ENCODE results near the gene EXOSC10.

DNA sequence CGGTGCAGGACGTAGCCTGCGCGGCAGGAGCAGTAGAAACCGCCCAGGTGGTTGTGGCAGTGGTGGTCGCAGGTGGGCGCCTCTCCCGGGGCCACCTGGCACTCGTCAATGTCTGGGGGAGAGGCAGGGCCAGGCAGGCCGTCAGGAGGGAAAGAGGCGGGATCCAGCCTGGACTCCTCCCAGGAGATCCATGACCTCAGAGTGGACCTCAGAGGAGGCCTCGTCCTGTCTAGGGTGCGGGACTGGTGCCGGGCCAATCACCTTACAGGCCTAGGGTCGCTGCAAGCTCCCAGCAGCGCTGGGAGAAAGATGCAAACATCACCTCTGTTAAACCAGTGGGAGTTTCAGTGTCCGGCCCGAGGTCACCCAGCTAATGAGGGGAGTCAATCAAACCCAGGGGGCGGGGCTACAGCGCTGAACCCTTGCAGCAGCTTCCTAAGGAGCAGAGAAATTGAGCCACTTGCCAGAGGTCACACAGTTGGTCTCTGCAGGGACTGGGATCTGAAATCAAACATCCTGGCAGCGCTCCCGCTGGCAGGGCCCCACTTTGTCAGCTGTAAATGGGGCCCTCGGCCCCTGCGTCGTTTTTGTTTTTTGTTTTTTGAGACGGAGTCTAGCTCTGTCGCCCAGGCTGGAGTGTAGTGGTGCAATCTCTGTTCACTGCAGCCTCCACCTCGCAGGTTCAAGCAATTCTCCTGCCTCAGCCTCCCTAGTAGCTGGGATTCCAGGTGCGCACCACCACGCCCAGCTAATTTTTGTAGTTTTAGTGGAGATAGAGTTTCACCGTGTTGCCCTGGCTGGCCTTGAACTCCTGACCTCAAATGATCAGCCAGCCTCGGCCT is 54.0 kb downstream of the EXOSC10 start:
- TF ChIP-seq, protein P1, sequence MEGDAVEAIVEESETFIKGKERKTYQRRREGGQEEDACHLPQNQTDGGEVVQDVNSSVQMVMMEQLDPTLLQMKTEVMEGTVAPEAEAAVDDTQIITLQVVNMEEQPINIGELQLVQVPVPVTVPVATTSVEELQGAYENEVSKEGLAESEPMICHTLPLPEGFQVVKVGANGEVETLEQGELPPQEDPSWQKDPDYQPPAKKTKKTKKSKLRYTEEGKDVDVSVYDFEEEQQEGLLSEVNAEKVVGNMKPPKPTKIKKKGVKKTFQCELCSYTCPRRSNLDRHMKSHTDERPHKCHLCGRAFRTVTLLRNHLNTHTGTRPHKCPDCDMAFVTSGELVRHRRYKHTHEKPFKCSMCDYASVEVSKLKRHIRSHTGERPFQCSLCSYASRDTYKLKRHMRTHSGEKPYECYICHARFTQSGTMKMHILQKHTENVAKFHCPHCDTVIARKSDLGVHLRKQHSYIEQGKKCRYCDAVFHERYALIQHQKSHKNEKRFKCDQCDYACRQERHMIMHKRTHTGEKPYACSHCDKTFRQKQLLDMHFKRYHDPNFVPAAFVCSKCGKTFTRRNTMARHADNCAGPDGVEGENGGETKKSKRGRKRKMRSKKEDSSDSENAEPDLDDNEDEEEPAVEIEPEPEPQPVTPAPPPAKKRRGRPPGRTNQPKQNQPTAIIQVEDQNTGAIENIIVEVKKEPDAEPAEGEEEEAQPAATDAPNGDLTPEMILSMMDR (tag by site-specific recombination; IDR thresholded peaks at IDR 0.05), result no peak
- TF ChIP-seq, protein P2, sequence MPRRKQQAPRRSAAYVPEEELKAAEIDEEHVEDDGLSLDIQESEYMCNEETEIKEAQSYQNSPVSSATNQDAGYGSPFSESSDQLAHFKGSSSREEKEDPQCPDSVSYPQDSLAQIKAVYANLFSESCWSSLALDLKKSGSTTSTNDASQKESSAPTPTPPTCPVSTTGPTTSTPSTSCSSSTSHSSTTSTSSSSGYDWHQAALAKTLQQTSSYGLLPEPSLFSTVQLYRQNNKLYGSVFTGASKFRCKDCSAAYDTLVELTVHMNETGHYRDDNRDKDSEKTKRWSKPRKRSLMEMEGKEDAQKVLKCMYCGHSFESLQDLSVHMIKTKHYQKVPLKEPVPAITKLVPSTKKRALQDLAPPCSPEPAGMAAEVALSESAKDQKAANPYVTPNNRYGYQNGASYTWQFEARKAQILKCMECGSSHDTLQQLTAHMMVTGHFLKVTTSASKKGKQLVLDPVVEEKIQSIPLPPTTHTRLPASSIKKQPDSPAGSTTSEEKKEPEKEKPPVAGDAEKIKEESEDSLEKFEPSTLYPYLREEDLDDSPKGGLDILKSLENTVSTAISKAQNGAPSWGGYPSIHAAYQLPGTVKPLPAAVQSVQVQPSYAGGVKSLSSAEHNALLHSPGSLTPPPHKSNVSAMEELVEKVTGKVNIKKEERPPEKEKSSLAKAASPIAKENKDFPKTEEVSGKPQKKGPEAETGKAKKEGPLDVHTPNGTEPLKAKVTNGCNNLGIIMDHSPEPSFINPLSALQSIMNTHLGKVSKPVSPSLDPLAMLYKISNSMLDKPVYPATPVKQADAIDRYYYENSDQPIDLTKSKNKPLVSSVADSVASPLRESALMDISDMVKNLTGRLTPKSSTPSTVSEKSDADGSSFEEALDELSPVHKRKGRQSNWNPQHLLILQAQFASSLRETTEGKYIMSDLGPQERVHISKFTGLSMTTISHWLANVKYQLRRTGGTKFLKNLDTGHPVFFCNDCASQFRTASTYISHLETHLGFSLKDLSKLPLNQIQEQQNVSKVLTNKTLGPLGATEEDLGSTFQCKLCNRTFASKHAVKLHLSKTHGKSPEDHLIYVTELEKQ (tag by site-specific recombination; IDR thresholded peaks at IDR 0.05; ENCODE audit: borderline replicate concordance), result no peak
- TF ChIP-seq ZNF701 (tag by site-specific recombination; IDR thresholded peaks at IDR 0.05) (no peak), ZNF776 (tag by site-specific recombination; IDR thresholded peaks at IDR 0.05; ENCODE audit: borderline replicate concordance) (no peak), ZBTB21 (tag by site-specific recombination; IDR thresholded peaks at IDR 0.05) (no peak), WT1 (tag by site-specific recombination; IDR thresholded peaks at IDR 0.05) (no peak), ZNF311 (tag by site-specific recombination; IDR thresholded peaks at IDR 0.05; ENCODE audit: borderline replicate concordance) (no peak), ZNF837 (tag by site-specific recombination; IDR thresholded peaks at IDR 0.05) (no peak), ZNF133 (tag by site-specific recombination; IDR thresholded peaks at IDR 0.05) (no peak), ZNF621 (tag by site-specific recombination; IDR thresholded peaks at IDR 0.05) (no peak), ZNF324 (tag by site-specific recombination; IDR thresholded peaks at IDR 0.05) (no peak)
- TF ChIP-seq, protein P3, sequence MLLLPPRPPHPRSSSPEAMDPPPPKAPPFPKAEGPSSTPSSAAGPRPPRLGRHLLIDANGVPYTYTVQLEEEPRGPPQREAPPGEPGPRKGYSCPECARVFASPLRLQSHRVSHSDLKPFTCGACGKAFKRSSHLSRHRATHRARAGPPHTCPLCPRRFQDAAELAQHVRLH (tag by site-specific recombination; IDR thresholded peaks at IDR 0.05), result no peak

Measured in HEK293 (cell line).